GM18868 (cell line): ENCODE measurements around the gene TEX2.

Experiments used
- ATAC-seq: cut with Tn5 transposase; IDR thresholded peaks from one replicate; pipeline ENCODE4 v1.9.1; 2021; ENCODE audit warnings: mild to moderate bottlenecking, moderate library complexity; ENCODE audit not compliant: unreplicated experiment

The TEX2 gene

DNA sequence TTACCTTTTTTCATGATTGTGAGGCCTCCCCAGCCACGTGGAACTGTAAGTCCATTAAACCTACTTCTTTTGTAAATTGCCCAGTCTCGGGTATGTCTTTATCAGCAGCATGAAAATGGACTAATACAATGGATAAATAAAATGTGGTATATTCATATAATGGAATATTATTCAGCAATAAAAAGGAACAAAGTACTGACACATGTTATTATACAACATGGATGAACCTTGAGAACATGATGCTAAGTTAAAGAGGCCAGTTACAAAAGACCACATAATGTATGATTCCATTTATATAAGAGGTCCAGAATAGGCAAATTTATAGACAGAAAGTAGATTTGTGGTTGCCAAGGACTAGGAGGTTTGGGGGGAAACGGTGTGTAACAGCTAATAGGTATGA lies 138.5 kb downstream of the TEX2 start:
- ATAC-seq: no peak

DNA sequence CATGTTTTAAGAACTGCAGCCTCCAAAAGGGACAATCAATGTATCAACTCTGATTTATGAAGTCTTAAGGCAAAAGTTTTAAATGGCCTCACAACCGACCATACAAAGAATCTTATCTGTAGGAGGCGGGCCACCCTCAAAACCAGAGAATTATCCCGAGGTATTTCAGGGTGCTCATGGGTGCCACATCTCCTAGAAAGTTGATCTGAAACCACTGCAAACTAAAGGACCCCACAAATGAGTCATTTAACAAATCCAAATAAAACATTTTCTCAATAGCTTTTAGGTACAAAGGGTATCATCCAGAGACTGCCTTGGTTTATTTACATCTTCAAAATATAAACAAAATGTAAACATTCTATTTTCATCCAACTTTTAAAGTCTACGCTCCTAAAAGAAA lies 139.9 kb downstream of the TEX2 start:
- ATAC-seq: no peak

DNA sequence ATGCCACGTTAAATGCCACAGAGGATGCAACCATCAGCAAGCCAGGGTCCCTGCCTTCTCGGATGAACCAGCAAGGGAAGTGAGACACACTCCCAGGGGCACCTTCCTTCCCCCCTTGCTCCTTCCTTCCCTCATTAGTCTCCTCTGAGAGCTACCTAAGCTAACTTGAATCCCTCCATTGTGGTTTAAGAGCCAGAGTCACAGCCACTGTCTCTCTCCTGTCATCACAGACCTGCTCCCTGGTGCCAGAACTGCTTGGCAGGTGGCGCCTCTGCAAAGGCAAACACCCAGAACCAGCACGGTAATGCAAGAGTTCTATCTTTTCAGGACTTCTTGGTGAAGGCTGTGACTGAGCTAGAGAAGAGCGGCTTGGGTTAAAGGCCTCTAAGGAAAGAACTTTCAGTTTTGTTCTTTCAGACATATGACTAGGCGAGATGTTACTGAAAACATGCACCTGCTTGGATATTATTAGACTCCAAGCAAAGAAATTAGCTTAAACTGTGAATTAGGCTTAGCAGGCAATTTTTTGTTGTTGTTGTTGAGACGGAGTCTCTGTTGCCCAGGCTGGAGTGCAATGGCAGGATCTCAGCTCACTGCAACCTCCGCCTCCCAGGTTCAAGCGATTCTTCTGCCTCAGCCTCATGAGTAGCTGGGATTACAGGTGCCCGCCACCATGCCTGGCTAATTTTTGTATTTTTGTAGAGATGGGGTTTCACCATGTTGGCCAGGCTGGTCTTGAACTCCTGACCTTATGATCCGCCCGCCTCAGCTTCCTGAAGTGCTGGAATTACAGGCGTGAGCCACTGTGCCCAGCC lies 141.9 kb downstream of the TEX2 start:
- peak; percentile 77 for ATAC-seq

- ATAC-seq: no peak
These were observed 142.8 kb downstream of the TEX2 start for GRCh38 chr17:64120159-64120810.

- no peak for ATAC-seq
These were observed 144.8 kb downstream of the TEX2 start for GRCh38 chr17:64117981-64118979.

DNA sequence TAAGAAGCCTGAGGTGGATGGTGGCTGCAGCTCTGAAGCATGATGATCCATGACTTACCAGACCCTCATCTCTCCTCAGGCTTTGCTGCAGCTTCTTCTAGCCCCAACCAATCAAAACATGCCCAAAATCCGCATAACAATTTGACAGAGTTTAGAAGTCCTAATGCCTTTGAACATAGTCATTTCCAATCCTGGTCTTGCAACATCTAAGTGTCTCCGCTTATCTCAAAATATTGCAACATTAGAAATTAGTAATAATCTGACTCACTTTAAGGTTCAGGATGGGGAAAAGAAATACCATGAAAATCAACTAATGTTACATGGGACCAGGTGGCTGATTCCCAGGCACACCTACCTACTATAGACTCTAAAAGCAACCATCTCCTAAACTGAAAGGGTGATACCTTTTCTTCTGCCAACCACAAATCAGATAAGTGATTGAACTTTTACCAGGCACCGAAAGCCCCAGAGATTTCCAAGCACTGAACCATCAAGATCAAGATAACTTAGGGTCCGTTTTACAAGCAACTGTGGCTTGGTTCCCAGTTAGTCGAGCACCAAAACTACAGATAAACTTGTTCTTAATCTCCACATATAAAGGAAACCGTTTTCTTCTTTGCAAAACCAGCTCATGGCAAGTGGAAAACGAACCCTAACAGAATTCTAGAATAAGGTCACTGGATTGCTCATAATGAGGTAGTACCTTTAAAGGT lies 147.1 kb downstream of the TEX2 start:
- no peak for ATAC-seq

DNA sequence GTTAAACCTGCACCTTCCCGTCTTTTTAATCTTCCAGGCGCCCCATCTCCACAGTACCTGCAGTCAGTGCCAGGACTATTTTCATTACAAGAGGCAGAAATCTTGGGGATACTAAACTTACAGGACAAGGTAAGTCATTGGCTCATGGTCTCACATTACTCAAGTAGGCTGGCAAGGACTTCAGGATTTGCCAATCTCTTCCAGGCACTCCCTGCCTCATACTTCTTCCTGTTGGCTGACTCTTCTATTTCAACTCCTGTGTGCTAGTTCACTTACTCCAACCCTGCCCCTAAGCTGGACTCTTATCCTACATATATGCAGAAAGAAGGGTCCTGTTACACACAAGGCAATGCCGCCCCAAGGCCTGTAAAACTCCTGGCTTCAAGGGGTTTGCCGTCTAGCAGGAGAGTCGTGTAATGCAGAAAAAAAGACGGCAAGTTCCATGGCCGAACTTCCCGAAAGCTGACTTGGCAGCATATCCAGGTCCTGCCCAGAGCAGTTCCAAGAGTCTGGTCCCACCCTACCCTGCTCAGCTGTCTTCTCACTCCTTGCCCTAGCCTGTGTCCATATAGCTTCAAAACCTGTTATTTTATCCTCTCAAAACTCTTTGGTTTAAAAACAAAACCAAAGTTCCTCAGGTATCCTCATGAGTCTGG lies 147.9 kb downstream of the TEX2 start:
- no peak for ATAC-seq

DNA sequence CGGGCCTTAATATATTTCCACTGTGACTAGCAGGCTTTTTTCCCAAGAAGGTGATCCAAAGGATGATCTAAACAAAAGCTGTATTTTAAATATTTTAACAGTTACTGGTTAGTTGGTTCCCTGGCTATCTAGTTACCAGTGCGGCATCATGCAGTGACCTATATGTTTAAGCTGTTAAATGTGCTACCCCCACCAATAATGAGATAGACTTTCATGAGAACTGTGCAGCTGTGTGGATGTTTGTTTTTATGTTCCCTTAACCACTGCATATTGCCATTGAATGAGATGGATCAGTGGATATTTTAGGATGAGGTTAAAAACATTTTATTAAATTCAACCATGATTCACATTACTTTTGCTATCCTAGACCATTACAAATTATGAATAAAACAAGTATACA lies 150.1 kb downstream of the TEX2 start:
- no peak for ATAC-seq

DNA sequence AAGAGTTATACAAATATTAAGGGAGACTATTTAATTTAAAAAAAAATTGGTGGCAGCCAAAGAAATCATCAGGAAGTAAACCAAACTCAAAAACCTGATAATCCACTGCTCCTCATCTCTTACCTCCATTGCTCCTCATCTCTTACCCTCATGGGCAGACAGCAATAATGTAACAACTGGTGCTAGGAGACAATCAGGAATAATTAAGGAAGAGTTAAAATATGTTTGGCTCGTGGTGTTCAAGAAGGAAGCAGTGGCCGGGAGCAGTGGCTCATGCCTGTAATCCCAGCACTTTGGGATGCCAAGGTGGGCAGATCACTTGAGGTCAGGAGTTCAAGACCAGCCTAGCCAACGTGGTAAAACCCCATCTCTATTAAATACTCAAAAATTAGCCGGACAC lies 151.2 kb downstream of the TEX2 start:
- no peak for ATAC-seq

DNA sequence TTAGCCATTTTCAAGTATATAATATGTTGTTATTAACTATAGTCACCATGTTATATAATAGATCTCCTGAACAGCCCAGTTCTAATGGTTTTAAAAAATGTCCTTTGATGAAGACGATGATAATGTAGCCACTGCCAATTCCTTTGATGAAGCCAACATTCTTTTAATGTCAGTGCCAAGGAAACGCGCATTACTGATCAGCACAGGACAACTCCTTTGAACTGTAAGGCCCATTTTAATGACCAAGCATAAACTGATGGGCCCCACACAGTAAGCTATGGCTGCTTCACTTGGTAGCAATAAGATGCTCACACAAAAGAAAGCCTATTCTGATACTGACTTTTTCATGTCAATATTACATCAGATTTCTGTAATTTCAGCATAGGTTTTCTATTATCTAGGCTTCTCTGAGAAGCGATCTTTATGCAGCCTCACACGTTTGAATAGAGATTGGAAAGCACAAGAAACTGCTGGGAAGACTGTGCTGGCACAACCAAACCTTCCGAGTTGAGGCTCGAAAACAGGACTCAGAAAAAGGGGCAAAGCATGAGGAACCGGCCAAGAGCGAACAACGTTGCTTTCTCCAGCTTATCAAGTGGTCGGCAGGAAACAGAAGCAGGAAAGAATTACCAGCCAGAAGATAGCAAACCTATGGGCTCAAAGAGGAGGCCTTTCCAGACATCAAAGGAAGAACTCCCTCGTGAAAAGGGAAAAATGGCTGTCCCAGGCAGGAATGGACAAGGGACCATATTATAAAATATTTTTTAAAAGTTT lies 152.5 kb downstream of the TEX2 start:
- no peak for ATAC-seq

DNA sequence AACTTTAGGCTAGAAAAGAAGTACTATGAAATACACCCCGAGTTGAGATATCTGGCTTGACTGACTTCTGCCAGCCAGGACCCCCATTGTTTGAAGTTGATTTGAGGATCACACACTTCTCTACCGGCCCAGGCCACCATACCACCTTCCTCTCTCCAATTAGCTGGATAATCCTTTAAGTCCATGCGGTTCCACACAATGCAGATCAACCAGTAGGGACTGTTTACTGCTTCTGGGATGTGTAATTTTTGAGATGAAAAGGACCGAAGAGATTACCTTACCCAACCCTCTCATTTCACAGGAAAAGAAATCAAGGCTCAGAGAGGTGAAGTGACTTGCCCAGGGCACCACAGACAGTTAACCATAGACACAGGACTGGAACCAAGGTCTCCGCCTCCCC lies 153.7 kb downstream of the TEX2 start:
- no peak for ATAC-seq

- no peak for ATAC-seq
These were observed 155.4 kb downstream of the TEX2 start for GRCh38 chr17:64107500-64108236.

- ATAC-seq: no peak
These were observed 156.1 kb downstream of the TEX2 start for GRCh38 chr17:64106918-64107317.

GRCh38 chr17:64103391-64104364 lies 159.4 kb downstream of the TEX2 start:
- ATAC-seq: no peak

DNA sequence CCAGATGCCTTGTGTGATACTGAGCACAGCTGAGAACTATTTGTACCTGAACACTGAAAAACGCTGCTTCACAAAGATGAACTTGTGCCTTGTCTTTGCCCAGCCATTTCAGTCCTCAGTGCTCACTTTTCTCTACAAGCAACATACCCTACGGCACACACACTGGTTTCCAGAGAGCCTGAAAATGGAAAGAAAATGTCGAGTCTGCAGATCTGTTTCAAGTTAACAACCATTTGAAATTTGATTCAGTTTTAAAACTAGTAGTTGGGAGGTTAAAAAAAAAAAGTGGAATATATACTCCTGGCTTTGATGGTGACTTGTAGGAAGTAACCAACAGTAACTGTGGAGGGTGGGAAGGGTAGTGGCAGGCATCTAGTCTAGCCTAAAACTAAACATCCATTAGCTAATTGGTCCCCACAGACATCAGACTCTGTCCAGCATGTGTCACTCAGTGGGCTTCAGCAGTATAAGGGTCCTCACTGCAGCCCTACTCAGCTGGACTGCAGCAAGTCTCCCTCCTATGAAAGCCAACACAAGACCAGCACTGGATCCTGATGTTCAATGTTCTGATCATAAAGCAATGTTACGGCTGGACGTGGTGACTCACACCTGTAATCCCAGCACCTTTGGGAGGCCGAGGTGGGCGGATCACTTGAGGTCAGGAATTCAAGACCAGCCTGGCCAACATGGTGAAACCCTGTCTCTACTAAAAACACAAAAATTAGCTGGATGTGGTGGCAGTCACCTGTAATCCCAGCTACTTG lies 160.3 kb downstream of the TEX2 start:
- ATAC-seq: no peak

GRCh38 chr17:64099543-64099942 lies 163.5 kb downstream of the TEX2 start:
- ATAC-seq: no peak
